ENCODE measurements around the gene TDRD7. TPM values are rescaled to one million over a fixed set of nuclear protein-coding genes. Genes with fewer than 3 reads are reported as not detected.

The TDRD7 gene
- total and polyA plus RNA-seq, 5 donors = 5.1 to 10.2 (median 9.2) TPM

- 72% methylated on average over 3 of the region's 3 CpGs for WGBS
- H3K4me3 ChIP-seq (ENCODE audit: low read length) = no peak overlapping the region
- H3K27ac ChIP-seq (ENCODE audit: low read length) = no peak overlapping the region
- intact Hi-C loops (cut with DNase I) = loop anchor here in 1 of 4 donors (5.0 kb wide), 1 partner anchor 549 kb away; no protein-coding TSS in a partner anchor
- H3K9me3 ChIP-seq (ENCODE audit: control insufficient read depth, low read length) = no peaks in the 10 kb centered on the region
- DNase-seq (no peak), ATAC-seq (no peak)
- H3K4me1 ChIP-seq (ENCODE audit: control insufficient read depth, insufficient read depth, low read length) = no peaks in the 10 kb centered on the region
- no peaks in the 10 kb centered on the region for H3K27me3 ChIP-seq (ENCODE audit: control insufficient read depth, insufficient read depth)
Measured at GRCh38 chr9:97406620-97407177, 5.2 kb upstream of the TDRD7 start.

GRCh38 chr9:97408562-97408961, 3.3 kb upstream of the TDRD7 start:
- WGBS = 92% methylated on average over 4 of the region's 4 CpGs
- Histone ChIP-seq H3K9me3 (ENCODE audit: control insufficient read depth, low read length) (no peaks in the 10 kb centered on the region), H3K27me3 (ENCODE audit: control insufficient read depth, insufficient read depth) (no peaks in the 10 kb centered on the region), H3K4me3 (ENCODE audit: low read length) (no peak overlapping the region), H3K4me1 (ENCODE audit: control insufficient read depth, insufficient read depth, low read length) (no peaks in the 10 kb centered on the region), H3K27ac (ENCODE audit: low read length) (no peak overlapping the region)
- intact Hi-C loops (cut with DNase I) = loop anchor here in 1 of 4 donors (5.0 kb wide), 1 partner anchor 551 kb away; no protein-coding TSS in a partner anchor
- ATAC-seq (no peak), DNase-seq (no peak)

GRCh38 chr9:97411440-97411788, 482 bp upstream of the TDRD7 start:
- ATAC-seq (no peak), DNase-seq (no peak)
- 26% methylated on average over 3 of the region's 3 CpGs for WGBS
- intact Hi-C loops (cut with DNase I) = no loop called here
- Histone ChIP-seq H3K27ac (ENCODE audit: low read length) (no peak overlapping the region), H3K4me3 (ENCODE audit: low read length) (peak overlapping the region; percentile 94), H3K4me1 (ENCODE audit: control insufficient read depth, insufficient read depth, low read length) (no peaks in the 10 kb centered on the region), H3K9me3 (ENCODE audit: control insufficient read depth, low read length) (no peaks in the 10 kb centered on the region), H3K27me3 (ENCODE audit: control insufficient read depth, insufficient read depth) (no peaks in the 10 kb centered on the region)

- DNase-seq = no peak
- WGBS = 8% methylated on average over 16 of the region's 16 CpGs
Measured at GRCh38 chr9:97412626-97413385, 910 bp downstream of the TDRD7 start.

GRCh38 chr9:97413462-97413861, 1.6 kb downstream of the TDRD7 start:
- Histone ChIP-seq H3K4me3 (ENCODE audit: low read length) (no peak overlapping the region), H3K27me3 (ENCODE audit: control insufficient read depth, insufficient read depth) (no peaks in the 10 kb centered on the region), H3K27ac (ENCODE audit: low read length) (no peak overlapping the region), H3K9me3 (ENCODE audit: control insufficient read depth, low read length) (no peaks in the 10 kb centered on the region), H3K4me1 (ENCODE audit: control insufficient read depth, insufficient read depth, low read length) (no peaks in the 10 kb centered on the region)
- intact Hi-C loops (cut with DNase I) = no loop called here
- DNase-seq = no peak
- WGBS = 65% methylated on average over 4 of the region's 4 CpGs
- ATAC-seq = no peak

More at GRCh38 chr9:97412626-97413385, 910 bp downstream of the TDRD7 start:
- ATAC-seq = peak; percentile 8 to 27
- intact Hi-C loops (cut with DNase I) = no loop called here
- no peaks in the 10 kb centered on the region for H3K4me1 ChIP-seq (ENCODE audit: control insufficient read depth, insufficient read depth, low read length)
- H3K27ac ChIP-seq (ENCODE audit: low read length) = peak overlapping the region; percentile 56
- H3K27me3 ChIP-seq (ENCODE audit: control insufficient read depth, insufficient read depth) = no peaks in the 10 kb centered on the region
- no peaks in the 10 kb centered on the region for H3K9me3 ChIP-seq (ENCODE audit: control insufficient read depth, low read length)
- H3K4me3 ChIP-seq (ENCODE audit: low read length) = peak overlapping the region; percentile 94

- Histone ChIP-seq H3K9me3 (ENCODE audit: control insufficient read depth, low read length) (no peaks in the 10 kb centered on the region), H3K27me3 (ENCODE audit: control insufficient read depth, insufficient read depth) (no peaks in the 10 kb centered on the region), H3K4me1 (ENCODE audit: control insufficient read depth, insufficient read depth, low read length) (peaks cover 2% of the 10 kb centered on the region), H3K4me3 (ENCODE audit: low read length) (no peak overlapping the region), H3K27ac (ENCODE audit: low read length) (no peak overlapping the region)
- WGBS = 72% methylated on average over 2 of the region's 2 CpGs
- intact Hi-C loops (cut with DNase I) = no loop called here
- no peak for ATAC-seq
- no peak for DNase-seq
Measured at GRCh38 chr9:97415146-97415545, 3.2 kb downstream of the TDRD7 start.

GRCh38 chr9:97418880-97419279, 7.0 kb downstream of the TDRD7 start:
- Histone ChIP-seq H3K27me3 (ENCODE audit: control insufficient read depth, insufficient read depth) (no peaks in the 10 kb centered on the region), H3K9me3 (ENCODE audit: control insufficient read depth, low read length) (no peaks in the 10 kb centered on the region), H3K4me1 (ENCODE audit: control insufficient read depth, insufficient read depth, low read length) (peaks cover 2% of the 10 kb centered on the region), H3K4me3 (ENCODE audit: low read length) (no peak overlapping the region), H3K27ac (ENCODE audit: low read length) (no peak overlapping the region)
- no peak for ATAC-seq
- DNase-seq = no peak
- 87% methylated on average over 3 of the region's 3 CpGs for WGBS
- intact Hi-C loops (cut with DNase I) = no loop called here

GRCh38 chr9:97419309-97419867, 7.5 kb downstream of the TDRD7 start:
- ATAC-seq = peak in 1 of 2 donors; percentile 54
- intact Hi-C loops (cut with DNase I) = no loop called here
- Histone ChIP-seq H3K9me3 (ENCODE audit: control insufficient read depth, low read length) (no peaks in the 10 kb centered on the region), H3K4me1 (ENCODE audit: control insufficient read depth, insufficient read depth, low read length) (peaks cover 2% of the 10 kb centered on the region), H3K27me3 (ENCODE audit: control insufficient read depth, insufficient read depth) (no peaks in the 10 kb centered on the region), H3K4me3 (ENCODE audit: low read length) (no peak overlapping the region), H3K27ac (ENCODE audit: low read length) (no peak overlapping the region)
- 57% methylated on average over 2 of the region's 2 CpGs for WGBS
- DNase-seq = no peak

GRCh38 chr9:97425336-97425972, 13.6 kb downstream of the TDRD7 start:
- H3K4me3 ChIP-seq (ENCODE audit: low read length) = no peak overlapping the region
- H3K27ac ChIP-seq (ENCODE audit: low read length) = no peak overlapping the region
- DNase-seq (no peak), ATAC-seq (no peak)
- 95% methylated on average over 4 of the region's 4 CpGs for WGBS
- intact Hi-C loops (cut with DNase I) = no loop called here
- H3K9me3 ChIP-seq (ENCODE audit: control insufficient read depth, low read length) = no peaks in the 10 kb centered on the region
- no peaks in the 10 kb centered on the region for H3K27me3 ChIP-seq (ENCODE audit: control insufficient read depth, insufficient read depth)
- no peaks in the 10 kb centered on the region for H3K4me1 ChIP-seq (ENCODE audit: control insufficient read depth, insufficient read depth, low read length)

- intact Hi-C loops (cut with DNase I) = no loop called here
- Histone ChIP-seq H3K27ac (ENCODE audit: low read length) (no peak overlapping the region), H3K9me3 (ENCODE audit: control insufficient read depth, low read length) (no peaks in the 10 kb centered on the region), H3K4me1 (ENCODE audit: control insufficient read depth, insufficient read depth, low read length) (no peaks in the 10 kb centered on the region), H3K4me3 (ENCODE audit: low read length) (no peak overlapping the region), H3K27me3 (ENCODE audit: control insufficient read depth, insufficient read depth) (no peaks in the 10 kb centered on the region)
- DNase-seq = no peak
- no peak for ATAC-seq
- 95% methylated on average over 3 of the region's 3 CpGs for WGBS
Measured at GRCh38 chr9:97425973-97426336, 14.1 kb downstream of the TDRD7 start.

GRCh38 chr9:97427885-97428284, 16.0 kb downstream of the TDRD7 start:
- no peaks in the 10 kb centered on the region for H3K9me3 ChIP-seq (ENCODE audit: control insufficient read depth, low read length)
- no peak overlapping the region for H3K27ac ChIP-seq (ENCODE audit: low read length)
- H3K4me3 ChIP-seq (ENCODE audit: low read length) = no peak overlapping the region
- no peaks in the 10 kb centered on the region for H3K27me3 ChIP-seq (ENCODE audit: control insufficient read depth, insufficient read depth)
- no peaks in the 10 kb centered on the region for H3K4me1 ChIP-seq (ENCODE audit: control insufficient read depth, insufficient read depth, low read length)
- ATAC-seq (peak in 1 of 2 donors; percentile 55), DNase-seq (no peak)
- WGBS = 74% methylated on average over 4 of the region's 4 CpGs
- intact Hi-C loops (cut with DNase I) = no loop called here

All from right cardiac atrium (tissue), 5 donors.